Epithelial cell of esophagus (primary cell): ENCODE measurements around the gene MYORG.

Experiments
- DNase-seq: peaks from one replicate; pipeline ENCODE4 v3.0.0; 2010; ENCODE audit warnings: low read depth
- H3K4me3 ChIP-seq: 2 replicates; pipeline ENCODE4 v1.5.1; 2011; ENCODE audit warnings: mild to moderate bottlenecking, low read length, control low read depth
- TF ChIP-seq, protein P1 (sequence below): IDR thresholded peaks from 2 replicates; pipeline ENCODE4 v1.5.1; 2011; ENCODE audit warnings: low read depth, mild to moderate bottlenecking, low read length, control low read depth, inconsistent platforms; ENCODE audit not compliant: insufficient read depth; ENCODE audit errors: missing control alignments

Gene MYORG

DNA sequence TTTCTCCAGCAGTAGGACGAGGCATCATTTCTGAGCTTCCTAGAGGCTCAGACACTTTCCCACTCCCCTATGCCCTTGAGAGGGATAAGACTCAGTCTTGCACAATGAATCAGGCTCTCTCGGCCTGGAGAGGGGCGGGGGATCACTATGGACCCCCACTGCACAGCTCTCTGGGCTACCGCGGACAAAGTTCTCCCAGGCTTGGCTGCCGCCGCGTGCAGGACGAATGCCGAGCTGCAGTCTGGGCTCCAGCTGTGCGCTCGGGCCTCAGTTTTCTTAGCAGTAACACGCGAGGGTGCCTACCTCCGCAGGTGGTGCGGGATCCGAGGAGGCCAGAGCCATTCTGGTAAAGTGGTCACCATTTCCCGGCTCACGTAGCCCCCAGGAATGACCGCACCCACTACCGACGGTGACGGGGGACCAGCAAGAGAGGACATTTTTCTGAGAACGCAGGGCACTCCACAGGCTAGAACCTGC, 3.4 kb upstream of the MYORG start:
- H3K4me3 ChIP-seq, result peak overlapping the region; percentile 43
- no peak for DNase-seq
- TF ChIP-seq, protein P1, sequence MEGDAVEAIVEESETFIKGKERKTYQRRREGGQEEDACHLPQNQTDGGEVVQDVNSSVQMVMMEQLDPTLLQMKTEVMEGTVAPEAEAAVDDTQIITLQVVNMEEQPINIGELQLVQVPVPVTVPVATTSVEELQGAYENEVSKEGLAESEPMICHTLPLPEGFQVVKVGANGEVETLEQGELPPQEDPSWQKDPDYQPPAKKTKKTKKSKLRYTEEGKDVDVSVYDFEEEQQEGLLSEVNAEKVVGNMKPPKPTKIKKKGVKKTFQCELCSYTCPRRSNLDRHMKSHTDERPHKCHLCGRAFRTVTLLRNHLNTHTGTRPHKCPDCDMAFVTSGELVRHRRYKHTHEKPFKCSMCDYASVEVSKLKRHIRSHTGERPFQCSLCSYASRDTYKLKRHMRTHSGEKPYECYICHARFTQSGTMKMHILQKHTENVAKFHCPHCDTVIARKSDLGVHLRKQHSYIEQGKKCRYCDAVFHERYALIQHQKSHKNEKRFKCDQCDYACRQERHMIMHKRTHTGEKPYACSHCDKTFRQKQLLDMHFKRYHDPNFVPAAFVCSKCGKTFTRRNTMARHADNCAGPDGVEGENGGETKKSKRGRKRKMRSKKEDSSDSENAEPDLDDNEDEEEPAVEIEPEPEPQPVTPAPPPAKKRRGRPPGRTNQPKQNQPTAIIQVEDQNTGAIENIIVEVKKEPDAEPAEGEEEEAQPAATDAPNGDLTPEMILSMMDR, result no peak

DNA sequence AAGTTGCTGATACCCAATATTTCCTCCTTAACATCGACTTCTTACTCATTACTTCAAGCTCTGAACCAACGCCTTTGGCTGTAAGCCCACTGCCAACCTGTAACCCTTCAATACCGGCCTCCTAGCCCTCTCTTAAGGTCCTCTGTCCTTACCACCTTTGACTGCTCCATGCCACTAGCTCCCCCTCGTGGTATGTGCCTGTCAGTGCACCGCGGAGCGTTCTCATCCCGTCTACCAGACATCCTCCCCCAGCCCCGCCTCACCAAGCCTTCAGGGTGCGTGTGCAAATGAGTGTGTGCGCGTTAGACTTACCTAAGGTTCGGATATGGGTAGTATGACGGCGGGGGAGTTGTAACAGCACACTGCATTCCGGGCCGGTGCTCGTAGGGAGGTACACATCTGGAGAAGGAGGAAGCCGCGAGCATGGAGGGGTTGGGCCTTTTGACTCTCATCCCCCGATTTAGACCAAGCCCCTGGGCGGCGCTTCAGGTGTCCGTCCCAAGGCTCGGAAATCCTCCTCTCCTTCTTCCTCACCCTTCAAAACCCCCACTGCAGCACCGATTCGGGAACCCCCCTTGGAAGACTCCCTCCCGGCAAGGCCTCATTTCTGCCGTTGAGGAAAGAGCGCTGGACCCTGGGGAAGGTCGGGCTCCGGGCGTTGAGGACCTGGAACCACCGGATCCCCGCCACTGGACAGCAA, 2.8 kb upstream of the MYORG start:
- H3K4me3 ChIP-seq, result peak overlapping the region; percentile 43
- TF ChIP-seq, protein P1, result peak; percentile 99
- DNase-seq, result peak; percentile 87

GRCh38 chr9:34378376-34379060, 1.8 kb upstream of the MYORG start:
- TF ChIP-seq, protein P1, result no peak
- DNase-seq, result no peak
- H3K4me3 ChIP-seq, result no peak overlapping the region

DNA sequence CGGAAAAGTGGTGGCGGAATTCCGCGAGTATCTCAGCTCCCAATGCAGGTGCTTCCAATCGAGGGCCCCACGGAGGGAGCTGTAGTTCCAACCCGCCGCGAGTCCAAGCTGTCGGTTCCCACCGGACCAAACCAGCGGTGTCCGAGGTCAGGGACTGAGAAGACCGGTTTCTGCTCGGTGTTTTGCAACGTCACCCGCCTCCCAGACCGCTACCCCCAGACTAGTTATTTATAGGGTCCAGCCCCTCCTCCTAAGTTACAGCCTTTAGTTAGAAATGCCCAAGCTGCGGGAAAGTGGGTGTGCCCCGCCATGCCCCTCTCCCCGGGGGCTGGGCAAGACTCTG, 677 bp upstream of the MYORG start:
- H3K4me3 ChIP-seq, result peak overlapping the region; percentile 69
- DNase-seq, result no peak
- TF ChIP-seq, protein P1, result no peak

GRCh38 chr9:34375901-34376595, 650 bp downstream of the MYORG start:
- peak overlapping the region; percentile 69 for H3K4me3 ChIP-seq
- DNase-seq, result peak; percentile 46
- TF ChIP-seq, protein P1, result peak; percentile 27

DNA sequence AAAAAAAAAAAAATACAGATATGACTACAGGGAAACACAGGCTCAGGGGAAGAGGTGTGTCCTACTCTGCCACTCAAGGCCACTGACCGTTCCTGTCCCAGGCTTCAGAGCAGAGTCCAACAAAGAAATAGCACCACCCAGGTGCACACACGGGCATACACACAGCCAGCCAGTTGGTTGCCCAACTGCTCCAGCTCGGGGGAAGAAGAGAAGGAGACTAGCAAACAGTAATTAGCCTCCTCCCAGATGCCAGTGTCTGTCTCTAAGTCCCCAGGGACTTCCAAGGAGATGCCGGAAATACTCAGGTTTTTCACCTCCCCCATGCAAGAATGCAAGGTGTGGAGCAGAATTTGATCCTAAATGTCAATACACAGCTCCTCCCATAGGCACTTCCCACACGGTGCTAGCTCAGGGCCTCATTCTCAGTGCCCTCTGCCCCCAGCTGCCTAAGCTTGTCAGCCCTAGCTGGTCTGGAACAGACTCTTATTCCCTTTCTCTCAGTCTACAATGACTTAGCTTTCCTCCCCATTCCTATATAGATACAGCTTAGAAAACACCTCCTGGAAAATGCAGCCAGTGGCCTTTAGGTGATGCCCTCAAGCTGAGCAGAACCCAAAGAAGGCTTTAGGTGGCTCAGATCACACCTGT, 1.7 kb downstream of the MYORG start:
- H3K4me3 ChIP-seq, result no peak overlapping the region
- TF ChIP-seq, protein P1, result peak; percentile 4
- DNase-seq, result peak; percentile 33
